HL-60 (cell line): Measurements from ENCODE around the gene MESD.

ENCODE experiments used
- CTCF ChIP-seq: IDR thresholded peaks from one replicate; pipeline ENCODE4 v1.5.1; 2011; ENCODE audit warnings: low read length, control low read depth, inconsistent platforms; ENCODE audit not compliant: insufficient read depth
- POLR2AphosphoS5 ChIP-seq: IDR thresholded peaks from 2 replicates; pipeline ENCODE4 v1.6.1; 2012; ENCODE audit warnings: low read depth
- SPI1 ChIP-seq: IDR thresholded peaks from 2 replicates; pipeline ENCODE4 v1.6.1; 2012; ENCODE audit warnings: low read depth, mild to moderate bottlenecking, borderline replicate concordance

- no peak for TF ChIP-seq CTCF
- TF ChIP-seq POLR2AphosphoS5, result no peak
- TF ChIP-seq SPI1, result no peak
Observed at GRCh38 chr15:80992006-80992405, 2.4 kb upstream of the MESD start.
